HepG2 (cell line): ENCODE results near the gene CRYZL1. TPM values are rescaled to one million over a fixed set of nuclear protein-coding genes. Genes with fewer than 3 reads are reported as not detected.
A peak's percentile ranks its signal among the peaks of the same experiment; 100 is the strongest.

Experiments
- HBP1 ChIP-seq: IDR thresholded peaks from 2 replicates; pipeline ENCODE4 v1.6.1; 2016; ENCODE audit warnings: low read depth, control low read depth
- HNF4A ChIP-seq: sonication (generic); formaldehyde crosslinking; IDR thresholded peaks from 2 replicates; pipeline ENCODE4 v1.4.0; 2020; ENCODE audit warnings: missing genetic modification reagents
- MEF2D ChIP-seq: sonication (generic); formaldehyde crosslinking; IDR thresholded peaks from 2 replicates; pipeline ENCODE4 v1.5.1; 2020; ENCODE audit warnings: mild to moderate bottlenecking, missing genetic modification reagents
- SP140L ChIP-seq: sonication (generic); formaldehyde crosslinking; IDR thresholded peaks from 2 replicates; pipeline ENCODE4 v1.4.0; 2020; ENCODE audit warnings: missing genetic modification reagents, borderline replicate concordance
- ZNF10 ChIP-seq: sonication (generic); formaldehyde crosslinking; IDR thresholded peaks from 2 replicates; pipeline ENCODE4 v1.4.0; 2020; ENCODE audit warnings: mild to moderate bottlenecking, low read depth, missing genetic modification reagents, borderline replicate concordance
- ZNF318 ChIP-seq: sonication (generic); formaldehyde crosslinking; IDR thresholded peaks from 2 replicates; pipeline ENCODE4 v1.4.0; 2020; ENCODE audit warnings: mild to moderate bottlenecking, missing genetic modification reagents
- polyA plus RNA-seq, 8 experiments: library from polyadenylated mRNA; depleted of rRNA in 3 of 8; stranded (reverse) in 7 of 8; unstranded in 1 of 8; fragments of >200 nt; fragmentation: Illumina TruSeq in 4 of 8; extraction: Trizol in 4 of 8; gene quantifications; 2 replicates each; pipeline versions ENCODE4 v1.2.1 to v1.2.3, GENCODE V29; 2011 to 2016; ENCODE audit warnings: low read depth in 4 of 8, missing spikeins in 1 of 8, mixed read lengths in 1 of 8; ENCODE audit not compliant: insufficient read depth in 1 of 8
- total RNA-seq, 5 experiments: library from RNA; depleted of rRNA; stranded (reverse); fragments of >200 nt; fragmentation: Illumina TruSeq; extraction: Trizol; gene quantifications; 2 replicates each; pipeline ENCODE4 v1.2.3, GENCODE V29; 2016; ENCODE audit warnings: low read depth in 1 of 5
- TF ChIP-seq, protein P1 (sequence below): sonication (generic); formaldehyde crosslinking; IDR thresholded peaks from 2 replicates; pipeline ENCODE4 v1.4.0; 2020; ENCODE audit warnings: mild to moderate bottlenecking, missing genetic modification reagents, borderline replicate concordance
- TF ChIP-seq, protein P2 (sequence below): IDR thresholded peaks from 2 replicates; pipeline ENCODE4 v1.6.1; 2018; ENCODE audit warnings: missing genetic modification reagents

The CRYZL1 gene
- total and polyA plus RNA-seq, 2 of the 13 experiments (the other 11 are each of a cell fraction or from before 2014, with no cell fraction given), result 20.3 to 27.7 TPM

GRCh38 chr21:33588485-33589335, 52.8 kb downstream of the CRYZL1 start, which contains the start of gene DONSON (continued):
- TF ChIP-seq HBP1 (no peak), ZNF10 (no peak), HNF4A (CRISPR knock-in tag) (peak; percentile 94), SP140L (CRISPR knock-in tag) (no peak), MEF2D (peak; percentile 48; the same call in 1 of the 2 replicates), ZNF318 (CRISPR knock-in tag) (0 out of 2 replicates have a peak, but pooled peaks have one; percentile 30)
- TF ChIP-seq, protein P1, sequence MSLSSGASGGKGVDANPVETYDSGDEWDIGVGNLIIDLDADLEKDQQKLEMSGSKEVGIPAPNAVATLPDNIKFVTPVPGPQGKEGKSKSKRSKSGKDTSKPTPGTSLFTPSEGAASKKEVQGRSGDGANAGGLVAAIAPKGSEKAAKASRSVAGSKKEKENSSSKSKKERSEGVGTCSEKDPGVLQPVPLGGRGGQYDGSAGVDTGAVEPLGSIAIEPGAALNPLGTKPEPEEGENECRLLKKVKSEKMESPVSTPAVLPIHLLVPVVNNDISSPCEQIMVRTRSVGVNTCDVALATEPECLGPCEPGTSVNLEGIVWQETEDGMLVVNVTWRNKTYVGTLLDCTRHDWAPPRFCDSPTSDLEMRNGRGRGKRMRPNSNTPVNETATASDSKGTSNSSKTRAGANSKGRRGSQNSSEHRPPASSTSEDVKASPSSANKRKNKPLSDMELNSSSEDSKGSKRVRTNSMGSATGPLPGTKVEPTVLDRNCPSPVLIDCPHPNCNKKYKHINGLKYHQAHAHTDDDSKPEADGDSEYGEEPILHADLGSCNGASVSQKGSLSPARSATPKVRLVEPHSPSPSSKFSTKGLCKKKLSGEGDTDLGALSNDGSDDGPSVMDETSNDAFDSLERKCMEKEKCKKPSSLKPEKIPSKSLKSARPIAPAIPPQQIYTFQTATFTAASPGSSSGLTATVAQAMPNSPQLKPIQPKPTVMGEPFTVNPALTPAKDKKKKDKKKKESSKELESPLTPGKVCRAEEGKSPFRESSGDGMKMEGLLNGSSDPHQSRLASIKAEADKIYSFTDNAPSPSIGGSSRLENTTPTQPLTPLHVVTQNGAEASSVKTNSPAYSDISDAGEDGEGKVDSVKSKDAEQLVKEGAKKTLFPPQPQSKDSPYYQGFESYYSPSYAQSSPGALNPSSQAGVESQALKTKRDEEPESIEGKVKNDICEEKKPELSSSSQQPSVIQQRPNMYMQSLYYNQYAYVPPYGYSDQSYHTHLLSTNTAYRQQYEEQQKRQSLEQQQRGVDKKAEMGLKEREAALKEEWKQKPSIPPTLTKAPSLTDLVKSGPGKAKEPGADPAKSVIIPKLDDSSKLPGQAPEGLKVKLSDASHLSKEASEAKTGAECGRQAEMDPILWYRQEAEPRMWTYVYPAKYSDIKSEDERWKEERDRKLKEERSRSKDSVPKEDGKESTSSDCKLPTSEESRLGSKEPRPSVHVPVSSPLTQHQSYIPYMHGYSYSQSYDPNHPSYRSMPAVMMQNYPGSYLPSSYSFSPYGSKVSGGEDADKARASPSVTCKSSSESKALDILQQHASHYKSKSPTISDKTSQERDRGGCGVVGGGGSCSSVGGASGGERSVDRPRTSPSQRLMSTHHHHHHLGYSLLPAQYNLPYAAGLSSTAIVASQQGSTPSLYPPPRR (CRISPR knock-in tag), result no peak; the same call in 1 of the 2 replicates
- TF ChIP-seq, protein P2, sequence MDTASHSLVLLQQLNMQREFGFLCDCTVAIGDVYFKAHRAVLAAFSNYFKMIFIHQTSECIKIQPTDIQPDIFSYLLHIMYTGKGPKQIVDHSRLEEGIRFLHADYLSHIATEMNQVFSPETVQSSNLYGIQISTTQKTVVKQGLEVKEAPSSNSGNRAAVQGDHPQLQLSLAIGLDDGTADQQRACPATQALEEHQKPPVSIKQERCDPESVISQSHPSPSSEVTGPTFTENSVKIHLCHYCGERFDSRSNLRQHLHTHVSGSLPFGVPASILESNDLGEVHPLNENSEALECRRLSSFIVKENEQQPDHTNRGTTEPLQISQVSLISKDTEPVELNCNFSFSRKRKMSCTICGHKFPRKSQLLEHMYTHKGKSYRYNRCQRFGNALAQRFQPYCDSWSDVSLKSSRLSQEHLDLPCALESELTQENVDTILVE (CRISPR knock-in tag), result peak; percentile 61; the same call in 1 of the 2 replicates
